UCSD-AML1 (cell line): ENCODE measurements around the gene RBM47.

Source experiments
- DNase-seq: peaks from one replicate; lab custom pipeline; 2025; ENCODE audit not compliant: unreplicated experiment; lab: John Stamatoyannopoulos, UW

Gene RBM47

GRCh38 chr4:40502934-40503333 lies 126.7 kb downstream of the RBM47 start:
- no peak for DNase-seq

- no peak for DNase-seq
These were observed 127.4 kb downstream of the RBM47 start for GRCh38 chr4:40502220-40502619.

- DNase-seq: no peak
These were observed 128.9 kb downstream of the RBM47 start for GRCh38 chr4:40500781-40501180.

- no peak for DNase-seq
These were observed 136.5 kb downstream of the RBM47 start for GRCh38 chr4:40493160-40493559.

- no peak for DNase-seq
These were observed 137.0 kb downstream of the RBM47 start for GRCh38 chr4:40492691-40493090.

GRCh38 chr4:40490481-40490880 lies 139.2 kb downstream of the RBM47 start:
- no peak for DNase-seq

GRCh38 chr4:40489961-40490360 lies 139.7 kb downstream of the RBM47 start:
- DNase-seq: no peak

- no peak for DNase-seq
These were observed 143.1 kb downstream of the RBM47 start for GRCh38 chr4:40486534-40486933.

GRCh38 chr4:40484346-40485090 lies 145.1 kb downstream of the RBM47 start:
- DNase-seq: no peak

- DNase-seq: no peak
These were observed 146.5 kb downstream of the RBM47 start for GRCh38 chr4:40482985-40483647.

- DNase-seq: no peak
These were observed 147.7 kb downstream of the RBM47 start for GRCh38 chr4:40481977-40482376.

GRCh38 chr4:40480291-40480690 lies 149.4 kb downstream of the RBM47 start:
- no peak for DNase-seq

- no peak for DNase-seq
These were observed 150.3 kb downstream of the RBM47 start for GRCh38 chr4:40479378-40479777.

GRCh38 chr4:40475609-40476008 lies 154.1 kb downstream of the RBM47 start:
- no peak for DNase-seq

GRCh38 chr4:40473578-40474388 lies 155.9 kb downstream of the RBM47 start:
- DNase-seq: no peak

- DNase-seq: no peak
These were observed 157.7 kb downstream of the RBM47 start for GRCh38 chr4:40471923-40472322.

GRCh38 chr4:40466789-40467188 lies 162.9 kb downstream of the RBM47 start:
- DNase-seq: no peak

GRCh38 chr4:40462326-40462725 lies 167.3 kb downstream of the RBM47 start:
- DNase-seq: no peak

GRCh38 chr4:40461879-40462278 lies 167.8 kb downstream of the RBM47 start:
- no peak for DNase-seq

GRCh38 chr4:40461062-40461461 lies 168.6 kb downstream of the RBM47 start:
- DNase-seq: no peak

GRCh38 chr4:40458683-40459082 lies 171.0 kb downstream of the RBM47 start:
- DNase-seq: no peak

GRCh38 chr4:40458109-40458508 lies 171.6 kb downstream of the RBM47 start:
- no peak for DNase-seq
